AG08396 (cell line): Measurements from ENCODE around the gene UQCC5.

Experiments
- DNase-seq: peaks from one replicate; pipeline ENCODE4 v3.0.0; 2012; ENCODE audit warnings: low spot score, mixed read lengths

The UQCC5 gene, protein sequence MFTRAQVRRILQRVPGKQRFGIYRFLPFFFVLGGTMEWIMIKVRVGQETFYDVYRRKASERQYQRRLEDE

DNA sequence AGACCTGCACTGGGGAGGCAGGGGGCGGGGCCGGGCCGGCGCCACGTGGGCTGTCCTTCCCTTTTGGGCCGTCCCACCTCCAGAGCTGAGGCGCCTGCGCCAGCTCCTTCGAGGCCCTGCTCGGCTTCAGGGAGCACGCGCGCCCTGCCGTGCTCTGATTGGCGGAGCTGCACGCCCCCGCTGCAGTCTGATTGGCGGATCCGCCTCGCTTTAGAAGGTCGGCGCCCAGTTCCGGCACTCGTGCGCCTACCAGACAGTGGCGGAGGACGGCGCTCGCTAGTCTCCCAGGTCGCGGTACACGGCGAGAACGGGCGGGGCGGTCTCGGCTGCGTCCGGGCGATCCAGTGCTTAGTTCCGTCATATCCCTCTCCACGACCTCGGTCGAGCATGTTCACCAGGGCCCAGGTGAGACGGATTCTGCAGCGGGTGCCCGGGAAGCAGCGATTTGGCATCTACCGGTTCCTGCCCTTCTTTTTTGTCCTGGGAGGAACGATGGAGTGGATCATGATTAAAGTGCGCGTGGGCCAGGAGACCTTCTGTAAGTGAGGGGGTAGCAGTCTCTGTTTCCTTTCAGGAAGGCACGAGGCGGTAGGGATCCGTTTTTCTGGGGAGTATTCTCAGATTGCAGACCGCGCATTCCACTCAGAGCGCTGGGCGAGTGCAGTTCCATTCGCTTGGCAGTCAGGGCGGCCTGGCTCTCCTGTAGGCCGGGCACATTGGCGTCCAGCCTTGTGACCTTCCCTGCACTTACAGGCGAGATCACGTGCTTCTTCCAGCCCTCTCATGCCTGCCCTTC, at the start of gene UQCC5:
UQCC5 (plus strand) TSS at position 237 of the 796 bp plus-strand sequence; CDS start at position 388, 151 bp downstream.
- DNase-seq = peak; percentile 99

GRCh38 chr3:52487050-52487787, 49.2 kb upstream of the UQCC5 start:
- DNase-seq = no peak

DNA sequence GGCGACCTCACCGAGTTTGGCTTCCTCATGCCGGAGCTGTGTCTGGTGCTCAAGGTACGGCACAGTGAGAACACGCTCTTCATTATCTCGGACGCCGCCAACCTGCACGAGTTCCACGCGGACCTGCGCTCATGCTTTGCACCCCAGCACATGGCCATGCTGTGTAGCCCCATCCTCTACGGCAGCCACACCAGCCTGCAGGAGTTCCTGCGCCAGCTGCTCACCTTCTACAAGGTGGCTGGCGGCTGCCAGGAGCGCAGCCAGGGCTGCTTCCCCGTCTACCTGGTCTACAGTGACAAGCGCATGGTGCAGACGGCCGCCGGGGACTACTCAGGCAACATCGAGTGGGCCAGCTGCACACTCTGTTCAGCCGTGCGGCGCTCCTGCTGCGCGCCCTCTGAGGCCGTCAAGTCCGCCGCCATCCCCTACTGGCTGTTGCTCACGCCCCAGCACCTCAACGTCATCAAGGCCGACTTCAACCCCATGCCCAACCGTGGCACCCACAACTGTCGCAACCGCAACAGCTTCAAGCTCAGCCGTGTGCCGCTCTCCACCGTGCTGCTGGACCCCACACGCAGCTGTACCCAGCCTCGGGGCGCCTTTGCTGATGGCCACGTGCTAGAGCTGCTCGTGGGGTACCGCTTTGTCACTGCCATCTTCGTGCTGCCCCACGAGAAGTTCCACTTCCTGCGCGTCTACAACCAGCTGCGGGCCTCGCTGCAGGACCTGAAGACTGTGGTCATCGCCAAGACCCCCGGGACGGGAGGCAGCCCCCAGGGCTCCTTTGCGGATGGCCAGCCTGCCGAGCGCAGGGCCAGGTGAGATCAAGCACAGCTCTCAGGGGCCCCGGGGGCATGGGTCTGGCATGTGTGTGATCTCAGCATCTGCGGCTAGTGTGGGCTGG, 48.4 kb upstream of the UQCC5 start:
- no peak for DNase-seq

DNA sequence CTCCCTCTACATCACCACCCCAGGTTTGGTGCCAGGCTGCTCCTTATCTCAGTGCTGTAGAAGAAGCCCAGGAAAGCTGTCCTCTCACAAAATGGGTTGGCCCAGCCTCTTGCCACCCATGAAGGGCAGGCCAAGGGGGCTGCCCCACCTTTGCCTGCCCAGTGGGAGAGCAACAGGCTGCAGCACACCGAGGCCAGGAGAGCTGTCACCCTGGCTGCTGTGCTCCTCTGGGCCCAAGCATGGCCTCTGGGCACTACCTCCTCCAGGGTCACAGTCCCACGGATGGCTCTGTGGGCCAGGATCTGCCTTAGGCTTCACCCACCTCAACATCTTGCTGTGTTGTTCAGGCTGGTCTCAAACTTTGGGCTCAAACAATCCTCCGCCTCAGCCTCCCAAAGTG, 47.7 kb upstream of the UQCC5 start:
- no peak for DNase-seq

- no peak for DNase-seq
Observed at GRCh38 chr3:52489453-52489852, 47.0 kb upstream of the UQCC5 start.

DNA sequence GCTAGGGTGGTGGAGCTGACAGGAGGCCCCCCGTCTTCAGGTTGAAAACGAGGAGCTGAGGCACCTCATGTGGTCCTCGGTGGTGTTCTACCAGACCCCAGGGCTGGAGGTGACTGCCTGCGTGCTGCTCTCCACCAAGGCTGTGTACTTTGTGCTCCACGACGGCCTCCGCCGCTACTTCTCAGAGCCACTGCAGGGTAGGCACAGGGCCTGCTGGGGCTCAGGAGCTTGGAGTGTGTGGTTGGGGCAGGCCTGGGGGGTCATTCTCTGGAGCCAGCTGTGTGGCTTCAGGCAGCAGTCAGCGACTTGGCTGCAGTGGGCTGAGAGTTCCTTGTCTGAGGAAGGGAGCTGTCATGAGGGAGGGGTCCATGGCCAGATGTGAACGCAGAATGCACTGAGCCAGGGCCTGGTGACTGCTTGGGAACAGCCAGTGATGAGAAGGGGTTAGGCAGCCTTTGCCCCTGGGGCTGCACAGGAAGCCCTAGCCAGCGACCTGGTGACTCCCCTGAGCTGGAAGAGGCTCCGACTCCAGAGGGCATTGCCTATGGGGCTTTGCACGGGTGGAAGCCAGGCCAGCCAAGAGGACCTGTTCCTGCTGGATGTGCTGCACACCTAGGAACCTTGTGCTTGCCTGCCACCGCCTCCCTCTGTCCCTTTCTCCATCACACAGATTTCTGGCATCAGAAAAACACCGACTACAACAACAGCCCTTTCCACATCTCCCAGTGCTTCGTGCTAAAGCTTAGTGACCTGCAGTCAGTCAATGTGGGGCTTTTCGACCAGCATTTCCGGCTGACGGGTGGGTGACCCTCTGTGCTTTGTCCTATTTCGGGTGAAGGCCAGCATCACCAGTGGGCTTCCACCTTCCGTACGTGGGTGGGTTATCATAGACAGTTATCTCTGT, 46.1 kb upstream of the UQCC5 start:
- no peak for DNase-seq

- no peak for DNase-seq
Observed at GRCh38 chr3:52490939-52491526, 45.4 kb upstream of the UQCC5 start.

- DNase-seq = no peak
Observed at GRCh38 chr3:52492059-52492458, 44.3 kb upstream of the UQCC5 start.

DNA sequence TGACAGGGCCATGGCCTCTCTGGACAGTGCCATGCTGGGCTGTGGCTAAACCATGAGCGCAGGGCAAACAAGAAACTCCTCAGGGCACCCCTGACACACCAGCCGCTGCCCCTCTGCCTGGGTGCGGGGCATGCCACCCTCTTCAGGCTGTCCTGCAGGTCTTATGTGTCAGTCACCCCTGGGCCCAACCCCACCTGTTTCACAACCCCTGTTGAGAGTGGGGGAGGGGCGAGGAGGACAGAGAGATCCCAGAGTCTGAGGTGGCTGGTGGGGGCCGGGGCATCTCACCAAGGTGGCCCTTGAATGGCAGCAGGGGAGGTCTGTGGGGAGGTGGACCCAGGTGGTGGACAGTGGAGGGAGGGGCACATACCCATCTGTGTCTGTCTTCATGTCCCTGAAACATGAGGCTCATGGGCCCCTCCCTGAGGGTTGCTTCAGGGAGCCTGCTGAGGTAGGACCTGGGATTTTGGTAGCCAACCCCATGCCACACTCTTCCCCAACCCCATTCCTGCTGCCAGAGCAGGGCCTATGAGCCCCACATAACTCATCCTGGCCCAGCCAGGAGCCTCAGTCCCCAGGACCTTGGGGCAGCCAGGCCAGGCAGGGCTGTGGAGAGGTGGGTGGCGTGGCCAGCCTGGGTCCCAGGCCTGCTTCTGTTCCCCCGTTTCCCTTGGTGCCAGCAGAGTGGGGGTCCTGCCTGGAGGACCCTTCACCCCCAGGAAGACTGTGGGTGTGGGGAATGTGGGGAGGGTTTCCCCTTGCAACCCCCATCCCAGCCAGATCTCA, 43.0 kb upstream of the UQCC5 start:
- DNase-seq = no peak

GRCh38 chr3:52494445-52494844, 42.0 kb upstream of the UQCC5 start:
- no peak for DNase-seq

GRCh38 chr3:52494886-52495495, 41.4 kb upstream of the UQCC5 start, which contains the start of gene STAB1:
Gene STAB1, plus strand, starts transcription at chr3:52495338. Its CDS starts 76 bp downstream, at chr3:52495414.
- DNase-seq = no peak

DNA sequence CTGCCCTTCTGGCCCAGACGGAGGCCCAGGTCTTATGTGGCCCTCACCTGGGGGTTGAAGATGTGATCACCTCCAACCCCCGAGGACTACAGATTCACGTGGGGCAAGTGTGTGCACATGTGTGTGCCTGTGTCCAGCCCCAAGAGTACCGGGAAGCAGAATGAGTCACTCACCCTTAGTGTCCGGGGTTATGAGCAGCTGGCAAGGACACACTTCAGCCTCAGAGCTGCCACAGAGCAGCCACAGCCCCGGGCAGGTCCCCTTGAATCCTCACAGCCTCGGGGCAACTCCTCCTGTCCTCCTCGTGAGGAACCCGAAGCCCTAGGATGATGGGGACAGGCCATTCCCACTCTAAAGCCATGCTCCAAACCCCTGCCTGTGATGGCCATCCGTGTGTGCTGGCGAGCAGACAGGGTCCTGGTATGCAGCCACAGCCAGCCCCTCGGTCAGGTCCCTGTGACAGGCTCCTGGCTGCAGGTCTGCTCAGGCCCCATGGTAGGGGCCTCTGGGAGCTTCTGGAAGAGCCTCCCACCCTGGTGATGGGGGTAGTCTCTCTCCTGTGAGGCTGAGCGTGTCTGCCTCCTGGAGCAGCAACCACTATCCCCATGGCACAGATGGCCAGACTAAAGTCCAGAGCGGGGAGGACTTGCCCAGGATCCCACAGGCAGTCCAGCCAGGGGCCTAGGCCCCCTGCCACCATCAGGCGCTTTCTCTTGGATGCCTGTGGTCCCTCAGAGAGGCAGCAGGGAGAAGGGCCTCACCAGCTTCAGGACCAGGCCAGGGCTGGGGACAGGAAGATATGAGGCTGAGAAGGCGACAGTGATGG, 40.4 kb upstream of the UQCC5 start:
- DNase-seq = peak; percentile 67

- no peak for DNase-seq
Observed at GRCh38 chr3:52498137-52499054, 38.0 kb upstream of the UQCC5 start.

GRCh38 chr3:52501046-52501445, 35.4 kb upstream of the UQCC5 start:
- no peak for DNase-seq

GRCh38 chr3:52502001-52502400, 34.4 kb upstream of the UQCC5 start:
- no peak for DNase-seq

DNA sequence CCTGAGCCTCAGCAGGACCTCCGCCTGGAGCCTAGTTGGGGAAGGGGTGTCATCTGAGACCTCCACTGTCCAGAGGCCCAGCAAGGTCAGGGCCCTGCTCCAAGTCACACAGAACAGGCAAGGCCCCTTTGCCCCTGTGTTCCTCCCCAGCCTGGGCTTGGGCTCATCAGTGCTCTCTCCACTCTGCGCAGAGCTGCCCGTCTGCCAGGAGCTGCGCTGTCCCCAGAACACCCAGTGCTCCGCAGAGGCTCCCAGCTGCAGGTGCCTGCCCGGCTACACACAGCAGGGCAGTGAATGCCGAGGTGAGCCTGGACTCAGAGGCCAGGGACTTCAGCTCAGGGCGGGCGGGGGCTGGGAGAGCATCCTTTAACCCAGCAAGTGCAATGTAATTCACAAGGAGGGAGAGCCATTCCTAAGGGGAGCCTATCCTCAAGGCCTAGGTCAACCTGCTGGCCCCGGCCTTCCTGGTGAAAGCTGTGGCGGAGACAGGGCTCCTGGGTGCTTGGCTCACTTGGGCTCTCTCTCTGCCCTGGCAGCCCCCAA, 33.5 kb upstream of the UQCC5 start:
- DNase-seq = no peak

DNA sequence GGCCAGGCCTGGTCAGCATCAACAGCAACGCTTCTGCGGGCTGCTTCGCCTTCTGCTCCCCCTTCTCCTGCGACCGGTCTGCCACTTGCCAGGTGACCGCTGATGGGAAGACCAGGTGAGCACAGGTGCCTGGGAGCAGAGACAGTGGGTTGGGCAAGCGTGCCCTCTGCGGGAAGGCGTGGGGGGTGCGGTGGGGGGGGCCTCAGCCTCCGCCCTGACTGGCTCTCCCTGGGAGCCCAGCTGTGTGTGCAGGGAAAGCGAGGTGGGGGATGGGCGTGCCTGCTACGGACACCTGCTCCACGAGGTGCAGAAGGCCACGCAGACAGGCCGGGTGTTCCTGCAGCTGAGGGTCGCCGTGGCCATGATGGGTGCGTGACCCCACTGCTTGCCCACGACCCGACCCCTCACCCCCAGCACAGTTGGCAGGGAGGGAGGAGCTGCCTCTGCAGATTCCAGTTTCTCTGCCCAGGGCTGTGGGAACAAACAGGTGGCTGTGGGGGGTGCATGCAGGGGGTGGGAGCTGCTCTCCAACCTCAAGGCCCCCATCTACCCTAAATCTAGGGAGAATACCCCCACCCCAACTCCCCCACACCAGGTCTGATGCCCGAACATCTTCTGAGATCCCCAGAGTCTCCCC, 32.5 kb upstream of the UQCC5 start:
- no peak for DNase-seq
